ENCODE data around the gene C3orf62. TPM values are rescaled to one million over a fixed set of nuclear protein-coding genes. Genes with fewer than 3 reads are reported as not detected.

Gene C3orf62
- total RNA-seq, 1 donor from 2014 or later: 13.4 TPM

GRCh38 chr3:49310677-49311076 is 33.6 kb upstream of the C3orf62 start:
- no peak for DNase-seq (ENCODE audit: low spot score in 2 of 2, unreplicated experiment in 2 of 2)
- no peak for TF ChIP-seq CTCF (IDR thresholded peaks at IDR 0.05; ENCODE audit: unreplicated experiment)
- H3K9me3 Mint-ChIP-seq: no peaks in the 10 kb centered on the region
- no peaks in the 10 kb centered on the region for H3K27me3 Mint-ChIP-seq (ENCODE audit: low read depth)
- no peaks in the 10 kb centered on the region for H3K4me1 Mint-ChIP-seq
- peaks cover 22% of the 10 kb centered on the region for H3K36me3 Mint-ChIP-seq
- H3K4me3 Mint-ChIP-seq: no peak overlapping the region
- no peak overlapping the region for H3K27ac Mint-ChIP-seq

DNA sequence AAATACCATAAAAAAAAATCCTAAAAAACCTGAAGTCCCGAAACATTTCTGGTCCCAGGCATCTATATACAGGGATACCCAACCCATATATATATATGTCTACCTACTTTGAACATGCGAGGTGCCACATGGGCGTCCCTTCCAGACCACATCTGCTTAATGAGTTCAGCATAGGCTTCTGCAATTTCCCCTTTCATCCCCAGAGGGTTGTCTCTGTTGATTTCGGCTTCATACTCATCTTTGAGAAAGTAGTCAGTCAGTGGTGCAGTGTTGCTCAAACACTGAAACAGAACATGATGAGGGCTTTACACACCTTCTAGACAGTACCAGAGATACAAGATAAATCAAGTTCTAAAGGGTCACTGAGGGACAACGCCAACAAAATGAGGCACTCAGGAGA is 28.6 kb upstream of the C3orf62 start:
- no peak for DNase-seq (ENCODE audit: low spot score in 2 of 2, unreplicated experiment in 2 of 2)
- Mint-ChIP-seq H3K4me3 (no peak overlapping the region), H3K27ac (no peak overlapping the region), H3K9me3 (no peaks in the 10 kb centered on the region), H3K4me1 (no peaks in the 10 kb centered on the region), H3K36me3 (peaks cover 38% of the 10 kb centered on the region), H3K27me3 (ENCODE audit: low read depth) (no peaks in the 10 kb centered on the region)
- TF ChIP-seq CTCF (IDR thresholded peaks at IDR 0.05; ENCODE audit: unreplicated experiment): no peak

DNA sequence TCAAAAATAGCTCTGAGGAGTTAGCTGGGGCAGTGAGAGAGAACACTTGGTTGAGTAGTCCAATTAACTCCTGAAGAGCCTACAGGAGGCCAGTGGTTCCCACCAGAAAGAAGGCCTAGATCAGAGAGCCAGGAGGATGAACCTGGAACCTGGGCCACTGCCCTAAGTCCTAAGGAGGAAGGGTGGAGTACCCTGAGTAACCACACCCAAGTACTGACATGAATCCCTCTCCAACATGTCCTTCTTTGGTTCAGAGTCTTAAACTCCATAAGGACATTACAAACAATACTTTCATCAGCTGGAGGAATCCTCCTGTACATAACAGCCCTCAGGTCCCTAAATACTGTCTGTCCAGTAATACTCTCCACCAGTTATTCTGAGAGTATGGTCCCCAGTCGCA is 25.6 kb upstream of the C3orf62 start:
- Mint-ChIP-seq H3K36me3 (peaks cover 39% of the 10 kb centered on the region), H3K27me3 (ENCODE audit: low read depth) (no peaks in the 10 kb centered on the region), H3K4me3 (no peak overlapping the region), H3K4me1 (no peaks in the 10 kb centered on the region), H3K9me3 (no peaks in the 10 kb centered on the region), H3K27ac (no peak overlapping the region)
- no peak for DNase-seq (ENCODE audit: low spot score in 2 of 2, unreplicated experiment in 2 of 2)
- TF ChIP-seq CTCF (IDR thresholded peaks at IDR 0.05; ENCODE audit: unreplicated experiment): no peak

GRCh38 chr3:49300595-49300994 is 23.6 kb upstream of the C3orf62 start:
- H3K4me1 Mint-ChIP-seq: no peaks in the 10 kb centered on the region
- no peak for DNase-seq (ENCODE audit: low spot score in 2 of 2, unreplicated experiment in 2 of 2)
- peaks cover 42% of the 10 kb centered on the region for H3K36me3 Mint-ChIP-seq
- no peak for TF ChIP-seq CTCF (IDR thresholded peaks at IDR 0.05; ENCODE audit: unreplicated experiment)
- no peak overlapping the region for H3K4me3 Mint-ChIP-seq
- no peaks in the 10 kb centered on the region for H3K27me3 Mint-ChIP-seq (ENCODE audit: low read depth)
- no peaks in the 10 kb centered on the region for H3K9me3 Mint-ChIP-seq
- no peak overlapping the region for H3K27ac Mint-ChIP-seq

- H3K36me3 Mint-ChIP-seq: peaks cover 50% of the 10 kb centered on the region
- H3K4me3 Mint-ChIP-seq: no peak overlapping the region
- no peaks in the 10 kb centered on the region for H3K4me1 Mint-ChIP-seq
- H3K27me3 Mint-ChIP-seq (ENCODE audit: low read depth): no peaks in the 10 kb centered on the region
- no peaks in the 10 kb centered on the region for H3K9me3 Mint-ChIP-seq
- no peak for DNase-seq (ENCODE audit: low spot score in 2 of 2, unreplicated experiment in 2 of 2)
- peak overlapping the region; percentile 21 for H3K27ac Mint-ChIP-seq
- TF ChIP-seq CTCF (IDR thresholded peaks at IDR 0.05; ENCODE audit: unreplicated experiment): no peak
Observed at GRCh38 chr3:49298511-49298910, 21.5 kb upstream of the C3orf62 start.

- H3K9me3 Mint-ChIP-seq: no peaks in the 10 kb centered on the region
- H3K36me3 Mint-ChIP-seq: peaks cover 48% of the 10 kb centered on the region
- H3K4me3 Mint-ChIP-seq: no peak overlapping the region
- no peak for DNase-seq (ENCODE audit: low spot score in 2 of 2, unreplicated experiment in 2 of 2)
- H3K27me3 Mint-ChIP-seq (ENCODE audit: low read depth): no peaks in the 10 kb centered on the region
- no peak for TF ChIP-seq CTCF (IDR thresholded peaks at IDR 0.05; ENCODE audit: unreplicated experiment)
- no peaks in the 10 kb centered on the region for H3K4me1 Mint-ChIP-seq
- H3K27ac Mint-ChIP-seq: no peak overlapping the region
Observed at GRCh38 chr3:49296781-49297411, 19.9 kb upstream of the C3orf62 start.

Data from mesothelial cell of epicardium (in vitro differentiated cells).